CD14-positive monocyte (primary cell): Measurements from ENCODE around the gene DZANK1. TPM values are rescaled to one million over a fixed set of nuclear protein-coding genes. Genes with fewer than 3 reads are reported as not detected.

Experiments used
- DNase-seq, 3 donors: peaks; one replicate each; pipeline ENCODE4 v3.0.0-alpha.2; 2011 to 2022
- H2AFZ ChIP-seq: 2 replicates; pipeline ENCODE4 v1.6.0; 2012; ENCODE audit warnings: mild to moderate bottlenecking, low read depth, low read length, inconsistent platforms; ENCODE audit not compliant: insufficient read depth, poor library complexity, severe bottlenecking
- H3K27ac ChIP-seq, 2 donors: 1 replicate in 1 of 2; 2 replicates in 1 of 2; pipeline ENCODE4 v1.5.1; 2012 to 2013; ENCODE audit warnings: low read length in 2 of 2, control low read depth in 1 of 2, inconsistent platforms in 1 of 2, low read depth in 1 of 2, mild to moderate bottlenecking in 1 of 2
- H3K27me3 ChIP-seq, 2 donors: one replicate each; pipeline versions ENCODE4 v1.6.0 to v1.6.1; 2011 to 2013; ENCODE audit warnings: low read length in 2 of 2; ENCODE audit not compliant: control insufficient read depth in 2 of 2, insufficient read depth in 2 of 2
- H3K36me3 ChIP-seq, 2 donors: replicated peaks in 1 of 2; 1 replicate in 1 of 2; 2 replicates in 1 of 2; pipeline versions ENCODE4 v1.5.1 to v1.6.1; 2012 to 2013; ENCODE audit warnings: low read length in 2 of 2, control low read depth in 1 of 2, inconsistent platforms in 1 of 2, mild to moderate bottlenecking in 1 of 2; ENCODE audit not compliant: insufficient read depth in 2 of 2, control insufficient read depth in 1 of 2
- H3K4me1 ChIP-seq, 2 donors: 1 replicate in 1 of 2; 2 replicates in 1 of 2; pipeline versions ENCODE4 v1.5.1 to v1.6.1; 2012 to 2013; ENCODE audit warnings: low read length in 2 of 2, control low read depth in 1 of 2, inconsistent platforms in 1 of 2, mild to moderate bottlenecking in 1 of 2, moderate library complexity in 1 of 2; ENCODE audit not compliant: insufficient read depth in 2 of 2, control insufficient read depth in 1 of 2
- H3K4me2 ChIP-seq: replicated peaks from 2 replicates; pipeline ENCODE3; 2012; ENCODE audit warnings: low read length, moderate library complexity, mild to moderate bottlenecking; ENCODE audit not compliant: poor library complexity, severe bottlenecking; ENCODE audit errors: extremely low read depth
- H3K4me3 ChIP-seq, 3 experiments: fragments of 200-600 bp in 1 of 3; sonication (generic) in 1 of 3; replicated peaks in 1 of 3; 1 replicate in 2 of 3; 2 replicates in 1 of 3; pipeline ENCODE4 v1.5.1; 2011 to 2013; ENCODE audit warnings: low read length in 3 of 3, mild to moderate bottlenecking in 3 of 3, control low read depth in 2 of 3, low read depth in 2 of 3, inconsistent platforms in 1 of 3, moderate library complexity in 1 of 3
- H3K79me2 ChIP-seq: 2 replicates; pipeline ENCODE4 v1.6.0; 2012; ENCODE audit warnings: mild to moderate bottlenecking, control low read depth, inconsistent platforms, low read length, moderate library complexity; ENCODE audit not compliant: insufficient read depth
- H3K9ac ChIP-seq: 2 replicates; pipeline ENCODE4 v1.6.0; 2017; ENCODE audit warnings: low read length, mild to moderate bottlenecking; ENCODE audit not compliant: insufficient read depth, poor library complexity, severe bottlenecking
- H3K9me3 ChIP-seq, 2 donors: replicated peaks in 1 of 2; 1 replicate in 1 of 2; 2 replicates in 1 of 2; pipeline versions ENCODE4 v1.5.1 to v1.6.1; 2012 to 2013; ENCODE audit warnings: low read length in 2 of 2, control low read depth in 1 of 2; ENCODE audit not compliant: control insufficient read depth in 1 of 2, insufficient read depth in 1 of 2
- H4K20me1 ChIP-seq: 2 replicates; pipeline ENCODE4 v1.6.0; 2012; ENCODE audit warnings: mild to moderate bottlenecking, low read length, control low read depth, moderate library complexity; ENCODE audit not compliant: insufficient read depth
- H3K27ac Mint-ChIP-seq, 7 donors: one replicate each; pipeline ENCODE4 v1.8.0; 2020; ENCODE audit warnings: mild to moderate bottlenecking in 7 of 7, mixed read lengths in 7 of 7, moderate library complexity in 6 of 7, inconsistent platforms in 2 of 7
- H3K27me3 Mint-ChIP-seq, 3 donors: one replicate each; pipeline ENCODE4 v1.8.0; 2021 to 2022; ENCODE audit warnings: low read depth in 3 of 3, mild to moderate bottlenecking in 3 of 3, mixed read lengths in 3 of 3, moderate library complexity in 3 of 3, inconsistent platforms in 1 of 3
- H3K36me3 Mint-ChIP-seq, 2 donors: one replicate each; pipeline ENCODE4 v1.8.0; 2020; ENCODE audit warnings: mixed read lengths in 2 of 2, inconsistent platforms in 1 of 2, mild to moderate bottlenecking in 1 of 2
- H3K4me1 Mint-ChIP-seq: one replicate; pipeline ENCODE4 v1.8.0; 2020; ENCODE audit warnings: mild to moderate bottlenecking, mixed read lengths
- H3K4me3 Mint-ChIP-seq, 2 donors: one replicate each; pipeline ENCODE4 v1.8.0; 2020; ENCODE audit warnings: mild to moderate bottlenecking in 2 of 2, mixed read lengths in 2 of 2, moderate library complexity in 1 of 2
- H3K9me3 Mint-ChIP-seq, 7 donors: one replicate each; pipeline ENCODE4 v1.8.0; 2020 to 2022; ENCODE audit warnings: mixed read lengths in 7 of 7, mild to moderate bottlenecking in 6 of 7, moderate library complexity in 6 of 7, inconsistent platforms in 2 of 7
- WGBS: methylation state at CpG from one replicate; pipeline ENCODE4 v1.1.5; 2013; ENCODE audit warnings: missing lambda C conversion rate; ENCODE audit not compliant: insufficient coverage; 5-methylcytosine and 5-hydroxymethylcytosine counted together
- intact Hi-C, 2 donors: fragments of 100-400 bp; cut with micrococcal nuclease; formaldehyde crosslinking; loops; one replicate each; pipeline versions ENCODE4 v1.15.0 to v1.15.1; 2023
- polyA plus RNA-seq, 3 donors: library from polyadenylated mRNA; depleted of rRNA in 1 of 3; unstranded in 2 of 3; stranded (reverse) in 1 of 3; fragments of 300-500 nt in 2 of 3; fragments of >200 nt in 1 of 3; fragmentation: Illumina TruSeq in 2 of 3; gene quantifications; 1 replicate in 2 of 3; 2 replicates in 1 of 3; pipeline ENCODE4 v1.2.3, GENCODE V29; 2012 to 2021
- TF ChIP-seq, protein P1 (sequence below): fragments of 200-600 bp; IDR thresholded peaks from one replicate; pipeline ENCODE4 v1.8.0; 2022; ENCODE audit warnings: antibody characterized with exemption, mild to moderate bottlenecking

DZANK1 gene
- polyA plus RNA-seq, 3 donors, result 0.17 to 1.3 (median 0.69) TPM

DNA sequence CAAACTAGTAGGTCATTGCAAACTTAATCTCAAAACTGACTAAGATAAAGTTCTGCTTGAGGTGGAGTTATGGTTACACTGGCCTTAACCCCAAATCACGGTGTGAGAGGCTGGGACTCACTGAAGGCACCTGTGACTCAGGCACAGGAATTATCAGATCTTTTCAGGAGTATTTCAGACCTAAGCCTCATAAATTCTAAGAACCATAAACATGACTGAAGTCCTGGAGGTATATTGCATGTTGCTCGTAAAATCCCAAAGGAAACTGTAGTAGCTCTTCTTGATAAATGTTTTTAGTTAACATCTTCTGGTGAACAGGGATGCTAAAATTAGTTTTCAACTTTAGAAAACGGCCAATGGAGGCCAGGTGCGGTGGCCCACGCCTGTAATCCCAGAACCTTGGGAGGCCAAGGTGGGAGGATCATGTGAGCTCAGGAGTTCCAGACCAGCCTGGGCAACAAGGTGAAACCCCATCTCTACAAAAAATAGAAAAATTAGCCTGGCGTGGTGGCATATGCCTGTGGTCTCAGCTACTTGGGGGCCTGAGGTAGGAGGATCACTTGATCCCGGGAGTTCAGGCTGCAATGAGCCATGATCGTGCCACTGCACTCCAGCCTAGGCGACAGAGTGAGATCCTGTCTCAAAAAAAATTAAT is 36.5 kb downstream of the DZANK1 start:
- no peak overlapping the region for H3K4me3 ChIP-seq
- Mint-ChIP-seq H3K4me1 (no peaks in the 10 kb centered on the region), H3K27me3 (peaks cover 0 to 5% (median 0%) of the 10 kb centered on the region in 3 donors), H3K9me3 (no peaks in the 10 kb centered on the region), H3K4me3 (no peak overlapping the region), H3K27ac (no peak overlapping the region), H3K36me3 (peaks cover 0 to 2% of the 10 kb centered on the region in 2 donors)
- no peaks in the 10 kb centered on the region for H4K20me1 ChIP-seq
- TF ChIP-seq, protein P1, sequence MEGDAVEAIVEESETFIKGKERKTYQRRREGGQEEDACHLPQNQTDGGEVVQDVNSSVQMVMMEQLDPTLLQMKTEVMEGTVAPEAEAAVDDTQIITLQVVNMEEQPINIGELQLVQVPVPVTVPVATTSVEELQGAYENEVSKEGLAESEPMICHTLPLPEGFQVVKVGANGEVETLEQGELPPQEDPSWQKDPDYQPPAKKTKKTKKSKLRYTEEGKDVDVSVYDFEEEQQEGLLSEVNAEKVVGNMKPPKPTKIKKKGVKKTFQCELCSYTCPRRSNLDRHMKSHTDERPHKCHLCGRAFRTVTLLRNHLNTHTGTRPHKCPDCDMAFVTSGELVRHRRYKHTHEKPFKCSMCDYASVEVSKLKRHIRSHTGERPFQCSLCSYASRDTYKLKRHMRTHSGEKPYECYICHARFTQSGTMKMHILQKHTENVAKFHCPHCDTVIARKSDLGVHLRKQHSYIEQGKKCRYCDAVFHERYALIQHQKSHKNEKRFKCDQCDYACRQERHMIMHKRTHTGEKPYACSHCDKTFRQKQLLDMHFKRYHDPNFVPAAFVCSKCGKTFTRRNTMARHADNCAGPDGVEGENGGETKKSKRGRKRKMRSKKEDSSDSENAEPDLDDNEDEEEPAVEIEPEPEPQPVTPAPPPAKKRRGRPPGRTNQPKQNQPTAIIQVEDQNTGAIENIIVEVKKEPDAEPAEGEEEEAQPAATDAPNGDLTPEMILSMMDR, result no peak
- no peaks in the 10 kb centered on the region for H3K9me3 ChIP-seq
- no peaks in the 10 kb centered on the region for H3K27me3 ChIP-seq
- no peaks in the 10 kb centered on the region for H3K4me1 ChIP-seq
- no peak overlapping the region for H3K9ac ChIP-seq
- 100% methylated on average over 1 of the region's 9 CpGs for WGBS
- H2AFZ ChIP-seq, result no peak overlapping the region
- no peak overlapping the region for H3K27ac ChIP-seq
- H3K79me2 ChIP-seq, result no peaks in the 10 kb centered on the region
- intact Hi-C loops, result no loop called here
- no peak overlapping the region for H3K4me2 ChIP-seq
- no peak for DNase-seq
- no peaks in the 10 kb centered on the region for H3K36me3 ChIP-seq

DNA sequence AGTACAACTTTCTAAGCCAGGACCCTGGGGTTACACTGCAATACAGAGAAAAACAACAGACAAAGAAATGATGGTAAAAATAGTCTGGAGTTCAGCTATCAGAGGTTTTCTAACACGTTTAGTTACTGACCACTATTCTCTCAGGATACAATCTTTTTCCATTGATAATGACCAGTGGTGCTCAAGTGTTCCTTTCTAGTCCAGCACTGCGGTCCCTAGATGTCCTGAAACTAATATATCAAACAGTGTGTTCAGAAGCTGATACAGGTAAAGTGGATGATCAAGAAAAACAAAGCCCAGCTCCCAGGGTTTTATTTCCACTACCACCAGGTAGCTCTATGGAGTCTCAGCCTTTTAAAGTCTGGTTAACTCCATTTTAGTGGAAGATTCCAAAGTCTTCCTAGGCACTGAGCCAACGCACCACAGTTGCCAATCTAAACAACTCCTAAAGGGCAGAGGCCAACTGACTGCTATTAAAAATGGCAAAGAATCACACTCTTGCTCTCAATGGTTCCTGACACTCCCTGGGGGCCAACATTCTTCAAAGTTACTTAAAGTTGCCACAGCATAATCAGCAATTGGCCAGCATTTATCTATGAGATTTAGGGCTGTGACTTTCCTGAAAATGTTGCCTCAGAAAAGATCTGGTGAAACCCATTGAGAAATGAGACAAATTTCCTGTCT is 38.2 kb downstream of the DZANK1 start:
- no peaks in the 10 kb centered on the region for H3K36me3 Mint-ChIP-seq
- intact Hi-C loops, result no loop called here
- no peaks in the 10 kb centered on the region for H3K4me1 Mint-ChIP-seq
- Histone ChIP-seq H3K9ac (no peak overlapping the region), H3K4me3 (no peak overlapping the region), H3K4me2 (no peak overlapping the region), H2AFZ (no peak overlapping the region), H3K27ac (no peak overlapping the region), H4K20me1 (no peaks in the 10 kb centered on the region), H3K9me3 (no peaks in the 10 kb centered on the region), H3K79me2 (no peaks in the 10 kb centered on the region), H3K27me3 (no peaks in the 10 kb centered on the region), H3K36me3 (no peaks in the 10 kb centered on the region), H3K4me1 (no peaks in the 10 kb centered on the region)
- H3K27me3 Mint-ChIP-seq, result peaks cover 0 to 4% (median 0%) of the 10 kb centered on the region in 3 donors
- H3K27ac Mint-ChIP-seq, result no peak overlapping the region
- no peak overlapping the region for H3K4me3 Mint-ChIP-seq
- no peak for DNase-seq
- WGBS, result 100% methylated on average over 1 of the region's 3 CpGs
- TF ChIP-seq, protein P1, result no peak
- H3K9me3 Mint-ChIP-seq, result no peaks in the 10 kb centered on the region
